ENCODE measurements around the gene KIAA1958. TPM values are rescaled to one million over a fixed set of nuclear protein-coding genes. Genes with fewer than 3 reads are reported as not detected.

Gene KIAA1958
- polyA plus RNA-seq, 1 of the 3 experiments (the other 2 are of a cell fraction), result 1.6 TPM

- no peak overlapping the region for H3K4me3 ChIP-seq (ENCODE audit: low read depth in 2 of 2, low read length in 1 of 2)
- no peaks in the 10 kb centered on the region for H3K79me2 ChIP-seq (ENCODE audit: insufficient read depth)
- no peak overlapping the region for H3K4me2 ChIP-seq
- ChIA-PET POLR2A (no interaction called here), CTCF (interaction anchor here (0.6 kb wide), 1 partner anchor 59 kb away, joined by 3 read pairs; no protein-coding TSS in a partner anchor)
- H3K9me2 ChIP-seq, result no peaks in the 10 kb centered on the region
- no peaks in the 10 kb centered on the region; the same call in 1 of the 2 replicates for H3K9me3 ChIP-seq
- no peaks in the 10 kb centered on the region for H3K27me3 ChIP-seq (ENCODE audit: insufficient read depth)
- 93% methylated on average over 1 of the region's 1 CpG for WGBS (ENCODE audit: low lambda C conversion rate)
- no peaks in the 10 kb centered on the region; a peak in 1 of 4 replicates for H3K4me1 ChIP-seq (ENCODE audit: control insufficient read depth in 1 of 2, insufficient read depth in 2 of 2, low read depth in 1 of 2, low read length in 1 of 2)
- TF ChIP-seq, protein P1, sequence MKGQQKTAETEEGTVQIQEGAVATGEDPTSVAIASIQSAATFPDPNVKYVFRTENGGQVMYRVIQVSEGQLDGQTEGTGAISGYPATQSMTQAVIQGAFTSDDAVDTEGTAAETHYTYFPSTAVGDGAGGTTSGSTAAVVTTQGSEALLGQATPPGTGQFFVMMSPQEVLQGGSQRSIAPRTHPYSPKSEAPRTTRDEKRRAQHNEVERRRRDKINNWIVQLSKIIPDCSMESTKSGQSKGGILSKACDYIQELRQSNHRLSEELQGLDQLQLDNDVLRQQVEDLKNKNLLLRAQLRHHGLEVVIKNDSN (IDR thresholded peaks at IDR 0.05; ENCODE audit: borderline replicate concordance, low read depth), result no peak
- TF ChIP-seq RAD21 (IDR thresholded peaks at IDR 0.05; ENCODE audit: low read length) (no peak), USF2 (IDR thresholded peaks at IDR 0.05; ENCODE audit: borderline replicate concordance, low read depth, low read length) (no peak), SIN3A (IDR thresholded peaks at IDR 0.05; ENCODE audit: borderline replicate concordance, low read depth, low read length) (no peak), FOXM1 (IDR thresholded peaks at IDR 0.05; ENCODE audit: low read depth) (no peak)
- no peaks in the 10 kb centered on the region for H4K20me1 ChIP-seq (ENCODE audit: insufficient read depth)
- peaks cover 4 to 19% of the 10 kb centered on the region in 2 experiments for H3K36me3 ChIP-seq (replicated peaks in 1 of 2; ENCODE audit: control insufficient read depth in 1 of 2, insufficient read depth in 2 of 2, low read length in 1 of 2)
- H2AFZ ChIP-seq (ENCODE audit: low read depth), result no peak overlapping the region
- no peak overlapping the region for H3K27ac ChIP-seq (ENCODE audit: low read depth in 2 of 2, low read length in 1 of 2)
- no peak for DNase-seq
- H3K9ac ChIP-seq, result no peak overlapping the region
- peaks cover 3% of the 10 kb centered on the region for H3F3A ChIP-seq (replicated peaks; ENCODE audit: insufficient read depth)
These were observed 11.3 kb upstream of the KIAA1958 start for GRCh38 chr9:112475318-112475717.

DNA sequence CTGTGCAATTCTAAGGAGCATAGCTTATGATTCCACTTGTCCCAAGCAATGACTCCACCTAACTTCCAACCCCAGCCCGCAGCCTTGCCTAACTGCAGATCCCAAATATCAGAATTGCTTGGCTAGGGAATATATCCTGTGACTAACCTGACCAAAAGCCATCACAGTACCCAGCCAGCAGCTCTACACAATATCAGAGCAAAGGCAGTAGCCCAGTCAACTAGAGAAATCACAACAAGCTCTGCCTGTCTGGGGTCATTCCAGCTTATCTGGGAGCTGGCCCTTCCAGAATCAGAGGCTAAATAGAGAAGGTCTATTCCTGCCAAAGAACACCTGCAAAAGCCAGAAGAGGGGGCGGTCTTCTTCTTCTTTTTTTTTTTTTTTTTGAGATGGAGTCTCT lies 9.3 kb upstream of the KIAA1958 start:
- H4K20me1 ChIP-seq (ENCODE audit: insufficient read depth), result no peaks in the 10 kb centered on the region
- H3K27me3 ChIP-seq (ENCODE audit: insufficient read depth), result no peaks in the 10 kb centered on the region
- ChIA-PET POLR2A (no interaction called here), CTCF (no interaction called here)
- no peak overlapping the region for H2AFZ ChIP-seq (ENCODE audit: low read depth)
- no peak overlapping the region for H3K4me2 ChIP-seq
- H3K4me1 ChIP-seq (ENCODE audit: control insufficient read depth in 1 of 2, insufficient read depth in 2 of 2, low read depth in 1 of 2, low read length in 1 of 2), result no peaks in the 10 kb centered on the region; a peak in 1 of 4 replicates
- peaks cover 3% of the 10 kb centered on the region for H3F3A ChIP-seq (replicated peaks; ENCODE audit: insufficient read depth)
- H3K9me3 ChIP-seq, result no peaks in the 10 kb centered on the region; the same call in 1 of the 2 replicates
- H3K4me3 ChIP-seq (ENCODE audit: low read depth in 2 of 2, low read length in 1 of 2), result no peak overlapping the region
- no peaks in the 10 kb centered on the region for H3K9me2 ChIP-seq
- H3K27ac ChIP-seq (ENCODE audit: low read depth in 2 of 2, low read length in 1 of 2), result no peak overlapping the region
- no peaks in the 10 kb centered on the region for H3K79me2 ChIP-seq (ENCODE audit: insufficient read depth)
- 100% methylated on average over 2 of the region's 2 CpGs for WGBS (ENCODE audit: low lambda C conversion rate)
- H3K9ac ChIP-seq, result no peak overlapping the region
- peaks cover 0 to 10% of the 10 kb centered on the region in 2 experiments for H3K36me3 ChIP-seq (replicated peaks in 1 of 2; ENCODE audit: control insufficient read depth in 1 of 2, insufficient read depth in 2 of 2, low read length in 1 of 2)
- DNase-seq, result no peak
- TF ChIP-seq MXI1 (IDR thresholded peaks at IDR 0.05; ENCODE audit: low read depth, low read length), result no peak
- no peak for TF ChIP-seq GABPA (IDR thresholded peaks at IDR 0.05; ENCODE audit: low read depth)
- no peak for TF ChIP-seq FOSL2 (IDR thresholded peaks at IDR 0.05; ENCODE audit: borderline replicate concordance, low read depth)
- TF ChIP-seq ELF1 (IDR thresholded peaks at IDR 0.05), result no peak
- TF ChIP-seq PBX3 (IDR thresholded peaks at IDR 0.05), result no peak
- TF ChIP-seq RCOR1 (IDR thresholded peaks at IDR 0.05; ENCODE audit: low read length), result no peak
- TF ChIP-seq, protein P2, sequence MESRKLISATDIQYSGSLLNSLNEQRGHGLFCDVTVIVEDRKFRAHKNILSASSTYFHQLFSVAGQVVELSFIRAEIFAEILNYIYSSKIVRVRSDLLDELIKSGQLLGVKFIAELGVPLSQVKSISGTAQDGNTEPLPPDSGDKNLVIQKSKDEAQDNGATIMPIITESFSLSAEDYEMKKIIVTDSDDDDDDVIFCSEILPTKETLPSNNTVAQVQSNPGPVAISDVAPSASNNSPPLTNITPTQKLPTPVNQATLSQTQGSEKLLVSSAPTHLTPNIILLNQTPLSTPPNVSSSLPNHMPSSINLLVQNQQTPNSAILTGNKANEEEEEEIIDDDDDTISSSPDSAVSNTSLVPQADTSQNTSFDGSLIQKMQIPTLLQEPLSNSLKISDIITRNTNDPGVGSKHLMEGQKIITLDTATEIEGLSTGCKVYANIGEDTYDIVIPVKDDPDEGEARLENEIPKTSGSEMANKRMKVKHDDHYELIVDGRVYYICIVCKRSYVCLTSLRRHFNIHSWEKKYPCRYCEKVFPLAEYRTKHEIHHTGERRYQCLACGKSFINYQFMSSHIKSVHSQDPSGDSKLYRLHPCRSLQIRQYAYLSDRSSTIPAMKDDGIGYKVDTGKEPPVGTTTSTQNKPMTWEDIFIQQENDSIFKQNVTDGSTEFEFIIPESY (IDR thresholded peaks at IDR 0.05; ENCODE audit: borderline replicate concordance, low read depth), result no peak
- no peak for TF ChIP-seq USF2 (IDR thresholded peaks at IDR 0.05; ENCODE audit: borderline replicate concordance, low read depth, low read length)
- TF ChIP-seq NFIC (IDR thresholded peaks at IDR 0.05; ENCODE audit: borderline replicate concordance), result no peak
- no peak for TF ChIP-seq FOXJ3 (CRISPR knock-in tag; IDR thresholded peaks at IDR 0.05)
- TF ChIP-seq CTCF (IDR thresholded peaks at IDR 0.05), result no peak
- TF ChIP-seq RFX5 (IDR thresholded peaks at IDR 0.05; ENCODE audit: low read length), result no peak
- no peak for TF ChIP-seq MEF2A (IDR thresholded peaks at IDR 0.05; ENCODE audit: borderline replicate concordance, low read depth)
- TF ChIP-seq CHD2 (IDR thresholded peaks at IDR 0.05; ENCODE audit: low read length, partially characterized antibody), result no peak
- TF ChIP-seq, protein P1 (IDR thresholded peaks at IDR 0.05; ENCODE audit: borderline replicate concordance, low read depth), result no peak
- no peak for TF ChIP-seq JUND (IDR thresholded peaks at IDR 0.05)
